Measurements from ENCODE around the gene LAP3.

- TF ChIP-seq CTCF (IDR thresholded peaks at IDR 0.05; ENCODE audit: low read depth, low read length) = no peak
- TF ChIP-seq POLR2A (IDR thresholded peaks at IDR 0.05; ENCODE audit: extremely low read depth, insufficient read length) = no peak
- no peak for TF ChIP-seq MAX (IDR thresholded peaks at IDR 0.05; ENCODE audit: low read depth, low read length)
Observed at GRCh38 chr4:17531538-17532285, 45.3 kb upstream of the LAP3 start.
